Testis (tissue), 3 donors: ENCODE data around the gene TSPAN32. TPM values are rescaled to one million over a fixed set of nuclear protein-coding genes. Genes with fewer than 3 reads are reported as not detected.

Experiments used
- DNase-seq: peaks from one replicate; pipeline ENCODE4 v3.0.0-alpha.2; 2019
- H3K27ac ChIP-seq, 2 donors: fragments of 200-600 bp; sonication (generic); one replicate each; pipeline ENCODE4 v1.5.1; 2019
- H3K27me3 ChIP-seq: fragments of 200-600 bp; sonication (generic); one replicate; pipeline ENCODE4 v1.5.1; 2019
- H3K36me3 ChIP-seq: fragments of 200-600 bp; sonication (generic); one replicate; pipeline ENCODE4 v1.5.1; 2017; ENCODE audit warnings: low read depth; ENCODE audit errors: missing control alignments
- H3K4me1 ChIP-seq: fragments of 200-600 bp; sonication (generic); one replicate; pipeline ENCODE4 v1.5.1; 2019
- H3K4me3 ChIP-seq, 2 donors: fragments of 200-600 bp; sonication (generic); one replicate each; pipeline ENCODE4 v1.5.1; 2017 to 2019
- H3K9me3 ChIP-seq: fragments of 200-600 bp; sonication (generic); one replicate; pipeline ENCODE4 v1.5.1; 2017
- POLR2A ChIP-seq: fragments of 450-650 bp; IDR thresholded peaks from one replicate; pipeline ENCODE4 v1.6.1; 2017; ENCODE audit warnings: antibody characterized with exemption, mild to moderate bottlenecking, moderate library complexity
- WGBS, 2 donors: methylation state at CpG; one replicate each; pipeline ENCODE4 v1.1.5; 2018; 5-methylcytosine and 5-hydroxymethylcytosine counted together
- intact Hi-C: fragments of 100-400 bp; cut with DNase I; formaldehyde crosslinking; loops from one replicate; pipeline ENCODE4 v1.15.1; 2023; ENCODE audit warnings: low total_unique reads
- polyA plus RNA-seq: library from polyadenylated mRNA; stranded (reverse); fragments of 350-450 nt; fragmentation: Illumina TruSeq; extraction: RNeasy Lipid Tissue Mini Kit (QIAGEN cat#74804); gene quantifications from one replicate; pipeline ENCODE4 v1.2.3, GENCODE V29; 2014; ENCODE audit warnings: low read depth, low replicate concordance; ENCODE audit not compliant: insufficient read depth
- total RNA-seq, 2 donors: library from RNA; depleted of rRNA; stranded (reverse); fragments of >200 nt; gene quantifications; one replicate each; pipeline ENCODE4 v1.2.3, GENCODE V29; 2016
- TF ChIP-seq, protein P1 (sequence below), 3 experiments: fragments of 450-650 bp in 2 of 3; fragments of 200-600 bp in 1 of 3; sonication (generic) in 1 of 3; IDR thresholded peaks; one replicate each; pipeline ENCODE4 v1.5.1; 2016 to 2019; ENCODE audit warnings: antibody characterized with exemption in 3 of 3, mild to moderate bottlenecking in 2 of 3, moderate library complexity in 1 of 3

TSPAN32 gene
- total and polyA plus RNA-seq, 3 donors from 2014 or later = 1.0 to 1.5 (median 1.1) TPM

DNA sequence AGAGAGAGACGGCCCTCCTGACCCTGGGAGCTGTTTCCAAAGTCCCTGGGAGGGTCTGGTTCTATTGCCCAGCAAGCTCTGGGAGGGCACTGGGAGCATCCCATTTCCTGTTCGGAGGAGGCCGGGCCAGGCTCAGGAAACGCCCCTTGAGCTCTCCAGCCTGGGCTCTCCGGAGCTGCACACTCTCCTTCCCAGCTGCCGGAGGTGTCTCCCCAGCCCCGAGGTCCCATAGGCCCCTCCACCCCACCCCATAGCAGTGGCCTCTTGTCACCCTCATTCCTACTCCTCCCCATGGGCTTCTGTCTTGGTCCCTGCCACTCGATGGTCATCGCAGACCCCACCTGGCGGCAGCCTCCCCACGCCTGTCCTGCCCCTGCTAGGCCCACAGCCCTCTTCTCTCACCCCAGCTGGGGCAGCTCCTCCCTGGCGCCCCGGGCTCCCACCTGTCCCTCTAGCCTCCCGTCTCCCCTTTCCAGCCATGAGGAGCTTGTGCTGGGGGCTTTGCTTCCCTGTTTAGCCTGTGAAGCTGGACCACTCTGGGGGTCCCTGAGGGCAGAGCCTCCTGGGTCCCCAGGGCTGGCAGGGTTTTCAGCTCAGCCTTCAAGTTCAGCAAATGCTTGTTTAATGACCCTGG is 2.8 kb downstream of the TSPAN32 start:
- H3K27me3 ChIP-seq = no peaks in the 10 kb centered on the region
- peak overlapping the region in 1 of 2 donors; percentile 37 for H3K27ac ChIP-seq
- TF ChIP-seq, protein P1, sequence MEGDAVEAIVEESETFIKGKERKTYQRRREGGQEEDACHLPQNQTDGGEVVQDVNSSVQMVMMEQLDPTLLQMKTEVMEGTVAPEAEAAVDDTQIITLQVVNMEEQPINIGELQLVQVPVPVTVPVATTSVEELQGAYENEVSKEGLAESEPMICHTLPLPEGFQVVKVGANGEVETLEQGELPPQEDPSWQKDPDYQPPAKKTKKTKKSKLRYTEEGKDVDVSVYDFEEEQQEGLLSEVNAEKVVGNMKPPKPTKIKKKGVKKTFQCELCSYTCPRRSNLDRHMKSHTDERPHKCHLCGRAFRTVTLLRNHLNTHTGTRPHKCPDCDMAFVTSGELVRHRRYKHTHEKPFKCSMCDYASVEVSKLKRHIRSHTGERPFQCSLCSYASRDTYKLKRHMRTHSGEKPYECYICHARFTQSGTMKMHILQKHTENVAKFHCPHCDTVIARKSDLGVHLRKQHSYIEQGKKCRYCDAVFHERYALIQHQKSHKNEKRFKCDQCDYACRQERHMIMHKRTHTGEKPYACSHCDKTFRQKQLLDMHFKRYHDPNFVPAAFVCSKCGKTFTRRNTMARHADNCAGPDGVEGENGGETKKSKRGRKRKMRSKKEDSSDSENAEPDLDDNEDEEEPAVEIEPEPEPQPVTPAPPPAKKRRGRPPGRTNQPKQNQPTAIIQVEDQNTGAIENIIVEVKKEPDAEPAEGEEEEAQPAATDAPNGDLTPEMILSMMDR (IDR thresholded peaks at IDR 0.05) = no peak
- TF ChIP-seq POLR2A = no peak
- intact Hi-C loops = loop anchor here (5.0 kb wide), 1 partner anchor 113 kb away; no protein-coding TSS in a partner anchor
- peaks cover 49% of the 10 kb centered on the region for H3K4me1 ChIP-seq
- H3K36me3 ChIP-seq = no peaks in the 10 kb centered on the region
- peak; percentile 25 for DNase-seq
- 68 to 72% methylated on average over 12 to 14 of the region's 14 CpGs for WGBS, 2 donors
- H3K4me3 ChIP-seq = no peak overlapping the region
- no peaks in the 10 kb centered on the region for H3K9me3 ChIP-seq

DNA sequence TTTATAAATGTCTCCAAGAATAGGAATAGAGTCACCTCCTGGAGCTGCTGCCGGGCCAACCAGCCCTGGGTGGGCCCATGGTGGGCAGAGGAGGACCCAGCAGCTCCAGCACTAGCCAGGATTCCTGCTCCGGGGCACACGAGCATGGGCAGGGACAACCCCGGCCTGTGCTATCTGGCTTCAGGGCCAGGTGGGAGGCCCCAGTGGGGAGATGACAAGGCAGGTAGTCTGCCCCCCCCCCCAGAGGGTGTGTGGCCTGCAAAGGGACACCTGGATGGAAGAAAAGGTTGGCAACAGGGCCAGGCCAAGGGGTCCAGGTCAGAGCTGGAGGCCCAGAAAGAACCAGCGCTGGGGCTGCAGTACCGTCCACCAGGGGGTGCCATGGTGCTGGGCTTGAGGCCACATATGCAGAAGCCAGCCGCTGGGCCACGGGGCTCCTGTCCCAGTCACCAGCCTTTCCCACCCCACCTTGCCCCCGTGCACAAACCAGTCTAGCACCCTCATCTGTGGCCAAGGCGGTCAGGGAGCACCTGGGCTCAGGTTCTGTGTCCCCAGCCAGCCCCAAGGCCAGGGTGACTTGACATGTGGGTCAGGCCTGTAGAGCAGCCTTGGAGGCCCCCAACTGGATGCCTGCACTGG is 3.4 kb downstream of the TSPAN32 start:
- Histone ChIP-seq H3K27ac (peak overlapping the region in 1 of 2 donors; percentile 35), H3K4me1 (peaks cover 49% of the 10 kb centered on the region), H3K36me3 (no peaks in the 10 kb centered on the region), H3K27me3 (no peaks in the 10 kb centered on the region), H3K9me3 (no peaks in the 10 kb centered on the region), H3K4me3 (no peak overlapping the region)
- TF ChIP-seq, protein P1 (IDR thresholded peaks at IDR 0.05) = peak; percentile 82 to 95 (median 92)
- no peak for TF ChIP-seq POLR2A
- peak; percentile 90 for DNase-seq
- 34 to 44% methylated on average over 6 to 9 of the region's 10 CpGs for WGBS, 2 donors
- intact Hi-C loops = loop anchor here (5.0 kb wide), 1 partner anchor 112 kb away; no protein-coding TSS in a partner anchor

DNA sequence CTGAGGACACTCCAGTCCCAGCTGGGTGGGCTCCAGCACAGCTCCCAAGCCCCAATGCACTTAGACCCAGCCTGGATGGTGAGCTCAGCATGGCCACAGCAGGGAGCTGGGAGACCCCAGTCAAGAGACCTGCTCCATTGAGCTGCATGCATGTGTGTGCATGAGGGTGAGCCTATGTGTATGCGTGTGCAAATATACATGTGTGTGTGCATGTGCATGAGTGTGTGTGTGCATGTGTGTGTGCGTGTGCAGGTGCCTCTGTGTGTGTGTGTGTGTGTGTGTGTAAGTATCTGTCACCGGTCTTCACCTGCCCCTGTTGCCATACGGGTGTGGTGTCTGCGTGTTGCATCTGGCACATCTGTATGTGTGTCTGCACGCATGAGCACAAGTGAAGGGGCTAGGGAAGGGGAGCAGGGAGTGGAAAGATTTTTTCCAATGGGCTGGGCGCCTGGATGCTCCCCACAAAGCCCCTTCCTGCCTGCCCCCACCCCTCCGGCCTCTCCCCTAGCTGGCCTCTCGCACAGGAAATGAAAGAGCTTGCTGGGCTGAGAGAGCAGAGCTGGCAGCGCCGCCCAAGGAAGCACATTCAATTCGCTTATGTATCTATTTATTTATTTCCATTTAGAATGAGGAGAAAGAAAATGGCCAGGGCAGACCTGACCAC is 4.1 kb downstream of the TSPAN32 start:
- Histone ChIP-seq H3K4me3 (no peak overlapping the region), H3K36me3 (no peaks in the 10 kb centered on the region), H3K9me3 (no peaks in the 10 kb centered on the region), H3K4me1 (peaks cover 49% of the 10 kb centered on the region), H3K27me3 (no peaks in the 10 kb centered on the region), H3K27ac (peak overlapping the region; percentile 84 to 86)
- TF ChIP-seq, protein P1 (IDR thresholded peaks at IDR 0.05) = no peak
- TF ChIP-seq POLR2A = no peak
- DNase-seq = no peak
- intact Hi-C loops = loop anchor here (5.0 kb wide), 1 partner anchor 111 kb away; no protein-coding TSS in a partner anchor
- WGBS, 2 donors = 36 to 37% methylated on average over 7 to 12 of the region's 12 CpGs

DNA sequence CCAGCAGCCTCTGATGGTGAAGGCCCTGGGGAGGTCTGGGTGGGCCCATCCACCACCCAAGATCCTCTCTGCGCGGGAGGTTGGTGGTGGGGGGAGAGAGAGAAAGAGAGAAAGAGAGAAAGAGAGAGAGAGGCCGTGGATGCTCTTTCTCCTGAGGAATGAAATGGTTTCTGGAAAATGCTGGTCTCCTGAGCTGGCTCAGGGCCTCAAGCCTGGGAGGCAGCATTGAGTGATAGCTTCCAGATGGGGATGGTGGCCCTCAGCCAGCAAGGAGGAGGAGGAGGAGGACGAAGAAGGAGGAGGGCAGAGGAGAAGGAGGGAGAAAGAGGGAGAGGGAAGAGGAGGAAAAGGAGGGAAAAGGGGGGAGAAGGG is 4.6 kb downstream of the TSPAN32 start:
- no peaks in the 10 kb centered on the region for H3K27me3 ChIP-seq
- H3K36me3 ChIP-seq = no peaks in the 10 kb centered on the region
- TF ChIP-seq POLR2A = no peak
- TF ChIP-seq, protein P1 (IDR thresholded peaks at IDR 0.05) = no peak
- 31 to 43% methylated on average over 4 of the region's 4 CpGs for WGBS, 2 donors
- H3K4me1 ChIP-seq = peaks cover 49% of the 10 kb centered on the region
- no peaks in the 10 kb centered on the region for H3K9me3 ChIP-seq
- intact Hi-C loops = loop anchor here (5.0 kb wide), 1 partner anchor 111 kb away; no protein-coding TSS in a partner anchor
- DNase-seq = peak; percentile 86
- peak overlapping the region; percentile 84 to 86 for H3K27ac ChIP-seq
- no peak overlapping the region for H3K4me3 ChIP-seq
